ENCODE data around the gene ANKRD36C.
"Not testable (repeated sequence)": the region's sequence is repeated elsewhere in the genome, so short reads cannot be mapped to it uniquely, and the experiment has no call there.

The ANKRD36C gene

GRCh38 chr2:96016321-96016720 lies 24.7 kb upstream of the ANKRD36C start:
- H3K4me3 Mint-ChIP-seq, CTCF ChIA-PET, H3K27ac Mint-ChIP-seq, H3K4me1 Mint-ChIP-seq, H3K27me3 Mint-ChIP-seq, DNase-seq, H3K9me3 Mint-ChIP-seq, H3K36me3 Mint-ChIP-seq: not testable (repeated sequence)

GRCh38 chr2:96012792-96013264 lies 21.2 kb upstream of the ANKRD36C start:
- H3K27me3 Mint-ChIP-seq = peaks cover 21% of the 10 kb centered on the region
- H3K9me3 Mint-ChIP-seq, H3K27ac Mint-ChIP-seq, DNase-seq, H3K36me3 Mint-ChIP-seq, H3K4me3 Mint-ChIP-seq, H3K4me1 Mint-ChIP-seq: not testable (repeated sequence)
- CTCF ChIA-PET = interaction anchor here (1.3 to 3.3 kb wide), 3 partner anchors 10 to 105 kb away, joined by 3 to 10 read pairs (median 5); no protein-coding TSS in a partner anchor

- not testable (repeated sequence) for H3K9me3 Mint-ChIP-seq, DNase-seq, H3K36me3 Mint-ChIP-seq, H3K4me3 Mint-ChIP-seq, H3K4me1 Mint-ChIP-seq, H3K27ac Mint-ChIP-seq
- CTCF ChIA-PET = interaction anchor here (1.3 to 3.3 kb wide), 3 partner anchors 10 to 106 kb away, joined by 3 to 10 read pairs (median 5); no protein-coding TSS in a partner anchor
- peaks cover 21% of the 10 kb centered on the region for H3K27me3 Mint-ChIP-seq
Observed at GRCh38 chr2:96012086-96012791, 20.6 kb upstream of the ANKRD36C start.

GRCh38 chr2:96011129-96011455 lies 19.5 kb upstream of the ANKRD36C start:
- not testable (repeated sequence) for H3K27ac Mint-ChIP-seq, H3K9me3 Mint-ChIP-seq, H3K36me3 Mint-ChIP-seq, H3K4me1 Mint-ChIP-seq
- CTCF ChIA-PET = interaction anchor here (1.0 to 3.3 kb wide), 3 partner anchors 11 to 106 kb away, joined by 3 to 10 read pairs (median 5); partner anchors contain the start of gene ANKRD36C
- DNase-seq = peak; percentile 55
- peaks cover 32% of the 10 kb centered on the region for H3K27me3 Mint-ChIP-seq
- peak overlapping the region; percentile 69 for H3K4me3 Mint-ChIP-seq

- H3K4me3 Mint-ChIP-seq = peak overlapping the region; percentile 69
- H3K36me3 Mint-ChIP-seq, H3K4me1 Mint-ChIP-seq, H3K27ac Mint-ChIP-seq, H3K9me3 Mint-ChIP-seq: not testable (repeated sequence)
- H3K27me3 Mint-ChIP-seq = peaks cover 33% of the 10 kb centered on the region
- DNase-seq = peak; percentile 98
- CTCF ChIA-PET = interaction anchor here (1.0 to 1.3 kb wide), 3 partner anchors 12 to 314 kb away, joined by 3 read pairs; partner anchors contain the start of gene ANKRD36C
Observed at GRCh38 chr2:96010320-96011128, 18.9 kb upstream of the ANKRD36C start.

GRCh38 chr2:96009833-96010232 lies 18.2 kb upstream of the ANKRD36C start:
- Mint-ChIP-seq H3K4me3 (peak overlapping the region; percentile 63), H3K27me3 (peaks cover 33% of the 10 kb centered on the region)
- H3K27ac Mint-ChIP-seq, DNase-seq, H3K9me3 Mint-ChIP-seq, H3K4me1 Mint-ChIP-seq, H3K36me3 Mint-ChIP-seq: not testable (repeated sequence)
- CTCF ChIA-PET = interaction anchor here (1.3 kb wide), 2 partner anchors 13 to 314 kb away, joined by 3 read pairs; no protein-coding TSS in a partner anchor

- H3K4me3 Mint-ChIP-seq, H3K36me3 Mint-ChIP-seq, H3K27ac Mint-ChIP-seq, CTCF ChIA-PET, H3K4me1 Mint-ChIP-seq, DNase-seq, H3K9me3 Mint-ChIP-seq: not testable (repeated sequence)
- peaks cover 43% of the 10 kb centered on the region for H3K27me3 Mint-ChIP-seq
Observed at GRCh38 chr2:96008051-96008450, 16.4 kb upstream of the ANKRD36C start.

GRCh38 chr2:96006248-96006647 lies 14.6 kb upstream of the ANKRD36C start:
- H3K9me3 Mint-ChIP-seq, DNase-seq, H3K36me3 Mint-ChIP-seq, H3K27ac Mint-ChIP-seq, H3K4me3 Mint-ChIP-seq, H3K4me1 Mint-ChIP-seq: not testable (repeated sequence)
- CTCF ChIA-PET = interaction anchor here (0.6 kb wide), 1 partner anchor 263 kb away, joined by 4 read pairs; no protein-coding TSS in a partner anchor
- H3K27me3 Mint-ChIP-seq = peaks cover 50% of the 10 kb centered on the region

GRCh38 chr2:95992520-95993272 lies 1.1 kb upstream of the ANKRD36C start:
- Mint-ChIP-seq H3K27ac (peak overlapping the region; percentile 91), H3K4me3 (peak overlapping the region; percentile 76), H3K4me1 (peaks cover 12% of the 10 kb centered on the region), H3K27me3 (peaks cover 35% of the 10 kb centered on the region)
- H3K9me3 Mint-ChIP-seq, H3K36me3 Mint-ChIP-seq: not testable (repeated sequence)
- peak; percentile 68 for DNase-seq
- CTCF ChIA-PET = interaction anchor here (0.6 to 4.8 kb wide), 20 partner anchors 10 to 275 kb away, joined by 3 to 26 read pairs (median 4); partner anchors contain the start of genes ADRA2B, ASTL, CIAO1 and STARD7

GRCh38 chr2:95992102-95992501 lies 478 bp upstream of the ANKRD36C start:
- Mint-ChIP-seq H3K27me3 (peaks cover 35% of the 10 kb centered on the region), H3K27ac (peak overlapping the region; percentile 90), H3K4me1 (peaks cover 12% of the 10 kb centered on the region), H3K4me3 (peak overlapping the region; percentile 71)
- not testable (repeated sequence) for H3K36me3 Mint-ChIP-seq, H3K9me3 Mint-ChIP-seq
- CTCF ChIA-PET = interaction anchor here (0.6 to 4.8 kb wide), 20 partner anchors 10 to 275 kb away, joined by 3 to 26 read pairs (median 4); partner anchors contain the start of genes ADRA2B, ASTL, CIAO1 and STARD7
- DNase-seq = peak; percentile 46

- Mint-ChIP-seq H3K4me3 (peak overlapping the region; percentile 64), H3K27me3 (peaks cover 24% of the 10 kb centered on the region), H3K4me1 (peaks cover 12% of the 10 kb centered on the region), H3K27ac (peak overlapping the region; percentile 72), H3K36me3 (peaks cover 10% of the 10 kb centered on the region)
- CTCF ChIA-PET = interaction anchor here (1.0 to 4.8 kb wide), 2 partner anchors 20 to 126 kb away, joined by 3 to 26 read pairs; partner anchors contain the start of gene ADRA2B
- peak; percentile 37 for DNase-seq
- H3K9me3 Mint-ChIP-seq = not testable (repeated sequence)
Observed at GRCh38 chr2:95990884-95991283, 740 bp downstream of the ANKRD36C start.

GRCh38 chr2:95951662-95952061 lies 40.0 kb downstream of the ANKRD36C start:
- H3K36me3 Mint-ChIP-seq = peaks cover 22% of the 10 kb centered on the region
- H3K27me3 Mint-ChIP-seq, CTCF ChIA-PET, H3K4me3 Mint-ChIP-seq, H3K4me1 Mint-ChIP-seq, DNase-seq, H3K27ac Mint-ChIP-seq, H3K9me3 Mint-ChIP-seq: not testable (repeated sequence)

- Mint-ChIP-seq H3K9me3 (peaks cover 10% of the 10 kb centered on the region), H3K36me3 (peaks cover 31% of the 10 kb centered on the region)
- H3K27ac Mint-ChIP-seq, H3K27me3 Mint-ChIP-seq, CTCF ChIA-PET, DNase-seq, H3K4me1 Mint-ChIP-seq, H3K4me3 Mint-ChIP-seq: not testable (repeated sequence)
Observed at GRCh38 chr2:95948039-95948438, 43.6 kb downstream of the ANKRD36C start.

GRCh38 chr2:95939947-95940346 lies 51.7 kb downstream of the ANKRD36C start:
- DNase-seq, CTCF ChIA-PET, H3K27ac Mint-ChIP-seq, H3K4me3 Mint-ChIP-seq, H3K9me3 Mint-ChIP-seq, H3K4me1 Mint-ChIP-seq, H3K27me3 Mint-ChIP-seq: not testable (repeated sequence)
- H3K36me3 Mint-ChIP-seq = peaks cover 18% of the 10 kb centered on the region
